T-helper 1 cell treated with Interleukin-12 subunit alpha and Interleukin-12 subunit beta and Interleukin-4 antibody, amounts not matched to agents 30 μg/mL and 1 μg/mL, for 36 hours (primary cell): ENCODE results near the gene OR2A14.
"Not testable (repeated sequence)": the region's sequence is repeated elsewhere in the genome, so short reads cannot be mapped to it uniquely, and the experiment has no call there.

ENCODE experiments used
- H3K27ac Mint-ChIP-seq: one replicate; pipeline ENCODE4 v1.8.0; 2021; ENCODE audit warnings: mild to moderate bottlenecking, mixed read lengths
- H3K27me3 Mint-ChIP-seq: one replicate; pipeline ENCODE4 v1.8.0; 2021; ENCODE audit warnings: low read depth, mixed read lengths
- H3K36me3 Mint-ChIP-seq: one replicate; pipeline ENCODE4 v1.8.0; 2021; ENCODE audit warnings: low read depth, mixed read lengths
- H3K4me1 Mint-ChIP-seq: one replicate; pipeline ENCODE4 v1.8.0; 2021; ENCODE audit warnings: low read depth, mixed read lengths
- H3K4me3 Mint-ChIP-seq: one replicate; pipeline ENCODE4 v1.8.0; 2021; ENCODE audit warnings: mild to moderate bottlenecking, moderate library complexity, mixed read lengths
- H3K9me3 Mint-ChIP-seq: one replicate; pipeline ENCODE4 v1.8.0; 2021; ENCODE audit warnings: mixed read lengths

Gene OR2A14

GRCh38 chr7:144129601-144130000, 6.6 kb downstream of the OR2A14 start:
- H3K36me3 Mint-ChIP-seq, H3K9me3 Mint-ChIP-seq, H3K4me3 Mint-ChIP-seq, H3K27me3 Mint-ChIP-seq, H3K4me1 Mint-ChIP-seq, H3K27ac Mint-ChIP-seq: not testable (repeated sequence)

- Mint-ChIP-seq H3K36me3 (no peaks in the 10 kb centered on the region), H3K27ac (no peak overlapping the region), H3K27me3 (peaks cover 9% of the 10 kb centered on the region), H3K4me3 (no peak overlapping the region), H3K9me3 (no peaks in the 10 kb centered on the region), H3K4me1 (peaks cover 1% of the 10 kb centered on the region)
These were observed 7.8 kb downstream of the OR2A14 start for GRCh38 chr7:144130730-144131129.

GRCh38 chr7:144132262-144132661, 9.3 kb downstream of the OR2A14 start:
- Mint-ChIP-seq H3K27ac (no peak overlapping the region), H3K27me3 (peaks cover 4% of the 10 kb centered on the region)

GRCh38 chr7:144133307-144133706, 10.3 kb downstream of the OR2A14 start:
- Mint-ChIP-seq H3K36me3 (no peaks in the 10 kb centered on the region), H3K27me3 (peaks cover 4% of the 10 kb centered on the region), H3K9me3 (no peaks in the 10 kb centered on the region), H3K4me1 (no peaks in the 10 kb centered on the region), H3K4me3 (no peak overlapping the region), H3K27ac (no peak overlapping the region)

More at GRCh38 chr7:144132262-144132661, 9.3 kb downstream of the OR2A14 start:
- H3K4me1 Mint-ChIP-seq: peaks cover 1% of the 10 kb centered on the region
- no peak overlapping the region for H3K4me3 Mint-ChIP-seq
- H3K9me3 Mint-ChIP-seq: no peaks in the 10 kb centered on the region
- no peaks in the 10 kb centered on the region for H3K36me3 Mint-ChIP-seq

GRCh38 chr7:144134116-144134515, 11.1 kb downstream of the OR2A14 start:
- Mint-ChIP-seq H3K4me3 (no peak overlapping the region), H3K36me3 (no peaks in the 10 kb centered on the region), H3K9me3 (no peaks in the 10 kb centered on the region), H3K27ac (no peak overlapping the region), H3K27me3 (peaks cover 4% of the 10 kb centered on the region), H3K4me1 (no peaks in the 10 kb centered on the region)

GRCh38 chr7:144137501-144137900, 14.5 kb downstream of the OR2A14 start:
- H3K36me3 Mint-ChIP-seq: no peaks in the 10 kb centered on the region
- no peaks in the 10 kb centered on the region for H3K4me1 Mint-ChIP-seq
- H3K27me3 Mint-ChIP-seq: peaks cover 4% of the 10 kb centered on the region
- no peak overlapping the region for H3K4me3 Mint-ChIP-seq
- no peaks in the 10 kb centered on the region for H3K9me3 Mint-ChIP-seq
- no peak overlapping the region for H3K27ac Mint-ChIP-seq

GRCh38 chr7:144142187-144142586, 19.2 kb downstream of the OR2A14 start:
- Mint-ChIP-seq H3K4me3 (no peak overlapping the region), H3K4me1 (no peaks in the 10 kb centered on the region), H3K27ac (no peak overlapping the region), H3K27me3 (no peaks in the 10 kb centered on the region), H3K9me3 (no peaks in the 10 kb centered on the region), H3K36me3 (no peaks in the 10 kb centered on the region)

GRCh38 chr7:144144426-144144825, 21.4 kb downstream of the OR2A14 start:
- Mint-ChIP-seq H3K27me3 (no peaks in the 10 kb centered on the region), H3K27ac (no peak overlapping the region), H3K9me3 (peaks cover 16% of the 10 kb centered on the region), H3K4me1 (no peaks in the 10 kb centered on the region), H3K36me3 (no peaks in the 10 kb centered on the region), H3K4me3 (no peak overlapping the region)

- Mint-ChIP-seq H3K4me1 (no peaks in the 10 kb centered on the region), H3K4me3 (no peak overlapping the region), H3K9me3 (peaks cover 16% of the 10 kb centered on the region), H3K27ac (no peak overlapping the region), H3K27me3 (peaks cover 5% of the 10 kb centered on the region), H3K36me3 (no peaks in the 10 kb centered on the region)
These were observed 25.4 kb downstream of the OR2A14 start for GRCh38 chr7:144148224-144148827.

- Mint-ChIP-seq H3K36me3 (no peaks in the 10 kb centered on the region), H3K4me1 (no peaks in the 10 kb centered on the region), H3K27me3 (peaks cover 22% of the 10 kb centered on the region), H3K9me3 (no peaks in the 10 kb centered on the region), H3K27ac (no peak overlapping the region), H3K4me3 (no peak overlapping the region)
These were observed 35.9 kb downstream of the OR2A14 start for GRCh38 chr7:144158861-144159260.

GRCh38 chr7:144164784-144165183, 41.8 kb downstream of the OR2A14 start:
- H3K9me3 Mint-ChIP-seq: no peaks in the 10 kb centered on the region
- H3K27me3 Mint-ChIP-seq: peaks cover 13% of the 10 kb centered on the region
- H3K4me3 Mint-ChIP-seq: no peak overlapping the region
- no peak overlapping the region for H3K27ac Mint-ChIP-seq
- no peaks in the 10 kb centered on the region for H3K36me3 Mint-ChIP-seq
- H3K4me1 Mint-ChIP-seq: no peaks in the 10 kb centered on the region

GRCh38 chr7:144171594-144172350, 48.8 kb downstream of the OR2A14 start:
- not testable (repeated sequence) for H3K27ac Mint-ChIP-seq, H3K4me3 Mint-ChIP-seq, H3K27me3 Mint-ChIP-seq, H3K36me3 Mint-ChIP-seq, H3K9me3 Mint-ChIP-seq, H3K4me1 Mint-ChIP-seq

GRCh38 chr7:144174613-144175012, 51.6 kb downstream of the OR2A14 start:
- no peaks in the 10 kb centered on the region for H3K9me3 Mint-ChIP-seq
- H3K36me3 Mint-ChIP-seq: no peaks in the 10 kb centered on the region
- no peaks in the 10 kb centered on the region for H3K4me1 Mint-ChIP-seq
- H3K27ac Mint-ChIP-seq: no peak overlapping the region
- no peak overlapping the region for H3K4me3 Mint-ChIP-seq
- peaks cover 12% of the 10 kb centered on the region for H3K27me3 Mint-ChIP-seq

- H3K27me3 Mint-ChIP-seq: peaks cover 12% of the 10 kb centered on the region
- not testable (repeated sequence) for H3K36me3 Mint-ChIP-seq, H3K27ac Mint-ChIP-seq, H3K9me3 Mint-ChIP-seq, H3K4me3 Mint-ChIP-seq, H3K4me1 Mint-ChIP-seq
These were observed 55.6 kb downstream of the OR2A14 start for GRCh38 chr7:144178380-144179164.

GRCh38 chr7:144179165-144179479, 56.1 kb downstream of the OR2A14 start:
- H3K27me3 Mint-ChIP-seq: peaks cover 12% of the 10 kb centered on the region
- not testable (repeated sequence) for H3K4me3 Mint-ChIP-seq, H3K9me3 Mint-ChIP-seq

More at GRCh38 chr7:144179165-144179479, 56.1 kb downstream of the OR2A14 start:
- H3K27ac Mint-ChIP-seq, H3K4me1 Mint-ChIP-seq, H3K36me3 Mint-ChIP-seq: not testable (repeated sequence)
